Stimulated activated CD4-positive, alpha-beta T cell treated with anti-CD3 and anti-CD28 coated beads, Interleukin-15, amount 100 ng/mL, for 48 hours (primary cell): ENCODE data around the gene NGLY1.

Experiments
- DNase-seq, 2 donors: peaks; one replicate each; pipeline ENCODE4 v3.0.0-alpha.2; 2020; ENCODE audit warnings: low read depth in 2 of 2

The NGLY1 gene

DNA sequence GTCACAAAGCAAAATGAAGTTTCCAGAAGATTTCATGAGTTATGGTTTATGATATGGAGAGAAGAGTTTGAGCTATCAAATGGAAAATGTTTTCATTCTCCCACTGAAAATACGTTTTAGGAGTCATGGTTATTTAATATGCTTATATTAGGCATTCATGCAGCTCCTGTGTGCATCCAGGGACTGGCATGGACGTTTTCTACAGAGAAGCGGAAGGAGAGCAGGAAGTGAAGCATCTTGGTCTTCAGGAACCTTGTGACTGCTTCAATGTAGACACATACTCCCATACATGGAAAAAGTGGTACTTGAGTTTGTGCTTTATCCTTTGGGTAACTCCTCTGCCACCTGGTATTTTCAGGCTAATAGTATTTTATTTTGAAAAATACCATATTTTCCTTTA is 75.2 kb downstream of the NGLY1 start:
- DNase-seq: no peak

DNA sequence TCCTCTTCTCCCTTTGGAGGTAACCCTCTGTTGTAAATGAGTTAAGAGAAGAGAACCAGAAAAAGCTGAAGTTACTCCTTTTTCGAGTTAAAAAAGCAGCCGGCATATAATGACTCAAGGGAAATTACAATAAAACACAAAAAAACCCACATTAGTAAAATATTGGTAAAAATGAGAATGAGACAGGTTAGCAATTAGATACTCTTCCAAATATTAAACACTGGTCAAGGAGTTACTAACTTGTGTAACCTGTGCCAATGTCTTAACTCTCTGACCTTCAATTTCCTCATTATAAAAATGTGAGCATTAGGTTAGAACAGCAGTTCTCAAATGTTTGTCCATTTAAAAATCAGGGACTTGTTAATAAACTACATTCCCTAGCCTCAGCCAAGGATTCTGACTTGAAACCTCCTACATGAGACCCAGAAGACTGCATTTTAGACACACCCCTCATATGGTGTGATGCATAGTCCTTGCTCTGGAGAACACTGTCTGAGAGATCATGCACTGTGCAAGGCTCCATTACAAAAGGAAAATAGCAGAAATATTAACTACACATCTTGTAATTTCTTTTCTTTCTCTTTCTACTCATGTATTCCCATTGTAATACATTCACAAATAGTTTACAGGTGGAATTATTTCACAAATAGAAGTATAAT is 75.8 kb downstream of the NGLY1 start:
- no peak for DNase-seq

DNA sequence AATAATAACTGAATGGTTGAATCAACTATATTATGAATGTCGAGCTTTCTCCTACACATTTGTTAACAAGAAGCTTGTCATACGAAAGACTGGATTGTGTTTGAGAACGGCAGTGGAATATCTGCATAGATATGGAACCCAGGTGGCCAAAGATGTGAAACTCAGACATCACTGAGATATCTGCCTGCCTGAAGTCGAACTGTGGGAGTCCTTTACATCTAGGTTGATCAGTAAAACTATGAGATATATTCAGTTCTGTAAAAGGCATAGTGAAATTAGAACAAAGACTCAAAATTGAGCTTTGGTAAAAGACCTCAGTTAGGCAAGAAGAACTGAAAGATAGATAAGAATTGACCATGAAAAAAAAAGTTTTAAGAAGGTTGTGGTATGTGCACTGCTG is 77.0 kb downstream of the NGLY1 start:
- DNase-seq: no peak

DNA sequence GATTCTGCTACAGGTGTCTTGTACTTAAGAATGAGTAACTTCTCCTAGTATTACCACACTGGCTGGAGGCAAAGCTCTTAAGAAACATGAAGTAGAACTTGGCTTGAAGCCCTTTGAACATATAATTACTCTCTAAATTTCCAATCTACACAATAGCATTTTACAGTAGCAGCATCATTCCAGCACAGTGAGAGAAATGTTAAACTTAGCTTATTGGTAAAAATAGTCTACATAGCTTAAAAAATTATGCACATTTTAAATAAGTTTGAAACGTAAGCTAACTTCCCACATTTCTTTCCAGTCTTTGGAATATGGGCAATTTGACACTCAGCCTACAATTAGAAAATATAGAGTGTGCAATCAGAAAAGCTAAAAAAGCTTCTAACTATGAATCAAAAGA is 85.7 kb downstream of the NGLY1 start:
- no peak for DNase-seq

DNA sequence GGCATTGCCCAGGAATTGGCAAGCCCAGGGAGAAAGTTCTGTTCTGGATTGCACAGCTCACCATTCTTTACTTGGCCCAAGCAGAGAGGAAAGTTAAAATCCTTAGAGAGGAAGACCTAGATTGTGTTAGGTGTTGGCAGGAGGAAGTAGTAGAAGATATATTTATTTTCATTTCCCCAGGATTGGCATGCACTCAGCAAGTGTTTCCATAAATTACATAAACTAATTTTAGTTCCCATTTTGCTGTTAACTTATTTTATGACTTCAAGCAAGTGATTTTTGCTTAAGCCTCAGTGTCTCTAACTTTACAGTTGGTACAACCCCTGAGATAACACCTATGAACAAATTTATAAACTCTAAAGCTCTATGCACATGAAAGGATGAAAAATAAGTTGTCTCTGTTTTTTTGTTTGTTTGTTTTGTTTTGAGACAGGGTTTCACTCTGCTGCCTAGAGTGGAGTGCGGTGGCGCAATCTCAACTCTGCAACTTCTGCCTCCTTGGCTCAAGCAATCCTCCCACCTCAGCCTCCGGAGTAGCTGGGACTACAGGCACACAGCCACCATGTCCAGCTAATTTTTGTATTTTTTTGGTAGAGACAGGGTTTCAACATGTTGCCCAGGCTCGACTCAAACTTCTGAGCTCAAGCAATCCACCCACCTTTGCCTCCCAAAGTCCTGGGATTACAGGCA is 87.4 kb downstream of the NGLY1 start:
- no peak for DNase-seq

DNA sequence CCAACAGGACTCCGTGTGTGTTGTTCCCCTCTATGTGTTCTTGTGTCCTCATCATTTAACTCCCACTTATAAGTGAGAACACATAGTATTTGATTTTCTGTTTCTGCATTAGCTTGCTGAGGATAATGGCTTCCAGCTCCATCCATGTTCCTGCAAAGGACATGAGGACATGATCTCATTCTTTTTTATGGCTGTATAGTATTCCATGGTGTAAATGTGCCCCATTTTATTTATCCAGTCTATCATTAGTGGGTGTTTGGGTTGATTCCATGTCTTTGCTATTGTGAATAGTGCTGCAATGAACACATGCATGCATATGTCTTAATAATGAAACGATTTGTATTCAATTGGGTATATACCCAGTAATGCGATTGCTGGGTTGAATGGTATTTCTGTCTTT is 90.0 kb downstream of the NGLY1 start:
- no peak for DNase-seq

DNA sequence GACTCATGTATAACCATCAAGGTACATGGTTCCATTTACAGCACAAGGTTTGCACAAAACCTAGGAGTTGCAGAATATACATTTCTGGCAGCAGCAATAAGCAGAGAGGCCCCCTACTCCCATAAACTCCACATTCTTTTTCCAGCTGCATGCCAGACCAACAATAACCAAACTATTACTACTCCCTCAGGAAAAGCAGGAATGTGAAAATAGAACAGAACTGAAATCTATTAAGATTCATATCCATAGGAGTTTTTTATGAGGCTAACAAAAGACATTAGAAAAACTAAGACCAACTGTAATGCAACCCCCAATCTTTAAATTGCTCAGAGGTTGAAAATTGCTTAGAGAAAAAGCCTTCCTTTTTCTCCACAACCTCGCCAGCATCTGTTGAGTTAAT is 90.9 kb downstream of the NGLY1 start:
- no peak for DNase-seq

DNA sequence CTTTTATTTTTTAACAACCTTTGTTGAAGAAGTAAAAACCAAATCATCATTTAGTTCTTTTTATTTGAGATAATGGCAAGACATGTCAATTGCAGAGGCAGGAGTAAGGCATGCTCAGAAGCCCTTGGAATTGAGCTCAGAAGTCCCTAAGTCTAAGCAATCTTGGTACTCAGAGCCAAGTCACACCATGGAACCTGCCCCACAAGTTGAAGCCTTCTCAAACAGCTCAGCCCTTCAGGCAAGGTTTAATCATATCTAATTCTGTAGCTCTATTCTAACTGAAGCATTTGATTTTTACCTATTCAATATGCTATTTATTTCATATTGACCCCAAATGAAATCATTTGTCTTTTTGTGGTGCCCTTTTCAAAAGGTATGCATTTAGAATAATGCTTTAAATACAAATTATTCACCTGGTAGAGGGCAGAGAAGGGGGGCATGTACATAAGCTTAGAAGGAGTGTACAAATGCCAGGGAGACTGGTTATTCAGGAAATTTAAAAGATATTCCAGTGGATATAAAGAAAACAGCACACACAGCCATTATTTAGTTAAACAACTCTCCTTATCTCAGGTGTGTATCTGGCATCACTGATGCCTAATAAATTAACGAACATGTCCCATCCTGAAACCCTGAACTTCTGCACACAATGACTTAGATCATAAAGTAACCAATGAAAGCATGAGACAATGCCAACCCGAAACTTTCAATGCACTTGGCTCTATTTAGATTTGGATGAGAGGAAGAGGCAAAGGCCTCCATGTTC is 92.3 kb downstream of the NGLY1 start:
- no peak for DNase-seq

DNA sequence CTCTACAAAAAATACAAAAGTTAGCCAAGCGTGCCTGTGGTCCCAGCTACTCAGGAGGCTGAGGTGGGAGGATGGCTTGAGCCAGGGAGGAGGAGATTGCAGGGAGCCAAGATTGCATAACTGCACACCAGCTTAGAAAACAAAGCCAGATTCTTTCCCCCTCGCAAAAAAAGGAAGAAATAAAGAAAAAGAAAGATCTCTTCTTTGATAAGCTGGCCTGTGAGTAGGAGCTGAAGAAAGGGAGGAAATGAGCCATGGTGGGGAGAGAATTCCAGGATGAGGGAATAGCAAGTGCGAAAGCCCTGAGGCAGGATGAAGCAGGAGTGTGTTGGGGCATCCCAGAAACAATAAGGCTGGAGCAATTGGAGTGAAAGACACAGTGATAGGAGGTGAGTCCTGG is 94.0 kb downstream of the NGLY1 start:
- DNase-seq: no peak

DNA sequence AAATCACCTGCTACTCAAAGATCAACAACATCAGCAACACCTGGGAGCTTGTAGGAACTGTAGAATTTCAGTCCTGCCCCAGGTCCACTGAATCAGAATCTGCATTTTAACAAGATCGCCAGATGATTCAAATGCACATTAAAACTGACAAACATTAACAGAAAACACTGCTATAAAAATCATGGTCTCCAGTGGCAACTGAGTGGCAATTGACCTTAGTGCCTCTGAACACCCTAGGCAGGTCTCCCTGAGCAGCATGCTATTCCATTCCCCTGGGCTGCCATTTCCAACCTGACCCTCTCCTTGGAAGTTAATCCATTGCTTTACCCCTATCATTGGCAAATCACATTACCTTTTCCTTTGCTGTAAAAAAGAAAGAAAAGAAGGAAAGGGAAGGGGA is 95.5 kb downstream of the NGLY1 start:
- DNase-seq: no peak

DNA sequence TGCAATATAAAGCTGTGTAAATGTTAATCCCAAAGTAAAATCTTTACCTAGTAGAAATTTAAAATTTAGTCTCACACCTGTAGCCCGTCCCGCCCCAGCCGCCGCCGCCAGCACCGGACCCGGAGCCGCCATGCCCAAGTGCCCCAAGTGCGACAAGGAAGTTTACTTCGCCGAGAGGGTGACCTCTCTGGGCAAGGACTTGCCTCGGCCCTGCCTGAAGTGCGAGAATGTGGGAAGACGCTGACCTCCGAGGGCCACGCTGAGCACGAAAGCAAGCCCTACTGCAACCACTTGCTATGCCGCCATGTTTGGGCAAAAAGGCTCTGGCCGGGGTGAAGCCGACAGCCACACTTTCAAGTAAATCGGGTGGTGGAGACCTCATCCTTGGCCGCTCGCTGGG is 96.5 kb downstream of the NGLY1 start:
- DNase-seq: no peak

DNA sequence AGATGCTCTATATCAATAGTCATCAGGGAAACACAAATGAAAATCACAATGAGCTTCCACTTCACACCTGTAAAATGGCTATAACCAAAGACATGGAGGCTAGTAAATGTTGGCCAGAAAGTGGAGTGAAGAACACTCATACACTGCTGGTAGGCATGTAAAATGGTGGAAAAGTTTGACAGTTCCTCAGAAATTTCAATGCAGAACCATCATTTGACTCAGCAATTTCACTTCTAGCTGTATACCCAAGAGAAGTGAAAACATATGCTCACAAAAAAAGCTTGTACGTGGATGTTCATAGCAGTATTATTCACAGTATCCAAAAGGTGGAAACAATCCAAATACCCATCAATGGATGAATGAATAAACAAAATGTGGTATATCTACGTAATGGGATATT is 99.4 kb downstream of the NGLY1 start:
- DNase-seq: no peak

DNA sequence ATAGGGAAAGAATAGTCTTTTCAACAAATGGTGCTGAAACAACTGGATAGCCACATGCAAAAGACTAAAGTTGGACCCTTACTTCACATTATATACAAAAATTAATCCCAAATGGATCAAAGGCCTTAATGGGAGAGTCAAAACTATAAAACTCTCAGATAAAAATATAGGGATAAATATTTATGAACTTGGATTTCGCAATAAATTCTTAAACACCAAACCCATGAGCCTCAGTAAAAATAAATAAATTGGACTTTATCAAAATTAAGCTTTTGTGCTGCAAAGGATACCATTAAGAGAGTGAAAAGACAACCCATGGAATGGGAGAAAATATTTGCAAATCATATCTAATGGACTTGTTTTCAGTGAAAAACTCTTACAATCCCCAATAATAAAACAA is 99.8 kb downstream of the NGLY1 start:
- no peak for DNase-seq

DNA sequence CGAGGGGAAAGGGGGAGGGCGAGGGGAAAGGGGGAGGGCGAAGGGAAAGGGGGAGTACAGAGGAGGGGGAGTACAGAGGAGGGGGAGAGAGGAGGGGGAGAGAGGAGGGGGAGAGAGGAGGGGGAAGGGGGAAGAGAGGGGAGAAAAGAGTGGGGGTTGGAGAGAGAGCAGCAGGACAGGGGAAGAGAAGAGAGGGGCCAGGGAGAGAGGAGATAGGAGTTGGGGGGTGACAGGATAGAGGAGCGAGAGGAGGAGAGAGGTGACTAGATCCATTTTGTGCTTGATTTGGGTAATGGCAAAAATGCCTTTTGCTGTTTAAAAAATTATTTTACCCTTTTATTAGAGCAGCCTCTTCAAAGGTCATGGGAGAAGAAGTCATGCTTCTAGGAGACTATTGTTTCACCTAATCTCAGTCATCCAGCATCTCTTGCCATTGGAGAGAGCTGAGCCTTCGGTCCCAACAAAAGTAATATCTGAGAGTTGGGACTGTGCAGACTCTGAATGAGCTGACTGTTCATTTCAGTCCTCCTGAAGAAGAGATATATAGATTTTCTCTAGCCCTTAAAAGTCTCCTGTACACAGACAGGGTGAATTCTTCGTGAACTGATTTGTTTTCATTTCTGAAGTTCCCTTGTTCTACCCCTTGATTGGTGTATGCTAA is 103.5 kb downstream of the NGLY1 start:
- no peak for DNase-seq

DNA sequence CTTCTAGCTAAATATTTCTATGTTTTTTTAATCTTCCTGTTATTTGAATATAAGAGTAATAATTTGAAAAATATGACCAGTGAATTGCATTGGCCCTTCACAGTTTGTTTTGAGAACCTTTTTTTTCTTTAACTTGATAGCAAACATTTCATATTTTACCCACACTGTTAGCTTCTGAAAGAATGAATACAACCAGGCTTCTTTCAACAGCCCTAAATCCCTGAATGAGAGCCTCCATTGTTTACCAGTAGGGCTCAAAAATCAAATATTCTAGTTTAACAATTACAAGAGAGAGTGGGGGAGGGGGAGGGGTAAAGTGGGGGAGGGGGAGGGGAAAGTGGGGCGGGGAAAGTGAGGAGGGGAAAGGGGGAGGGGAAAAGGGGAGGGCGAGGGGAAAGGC is 104.1 kb downstream of the NGLY1 start:
- no peak for DNase-seq

DNA sequence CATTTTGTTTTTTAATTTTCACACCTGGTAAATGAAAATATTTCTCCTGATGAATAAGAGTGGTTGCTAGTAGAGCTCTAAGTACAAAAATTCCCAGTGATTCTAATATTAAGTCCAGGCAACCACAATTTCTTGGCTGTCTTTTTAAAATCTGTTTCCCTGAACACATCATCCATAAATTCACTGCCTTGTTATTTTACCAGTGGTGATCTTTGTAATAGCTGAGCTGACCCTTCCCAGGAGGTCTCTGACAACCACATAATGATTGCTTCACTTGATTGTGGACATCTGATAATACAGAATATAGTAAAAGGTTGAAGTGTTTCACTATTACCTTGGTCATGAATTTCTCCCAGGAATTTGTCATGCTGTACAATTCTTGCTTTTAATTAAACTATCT is 104.7 kb downstream of the NGLY1 start:
- no peak for DNase-seq

DNA sequence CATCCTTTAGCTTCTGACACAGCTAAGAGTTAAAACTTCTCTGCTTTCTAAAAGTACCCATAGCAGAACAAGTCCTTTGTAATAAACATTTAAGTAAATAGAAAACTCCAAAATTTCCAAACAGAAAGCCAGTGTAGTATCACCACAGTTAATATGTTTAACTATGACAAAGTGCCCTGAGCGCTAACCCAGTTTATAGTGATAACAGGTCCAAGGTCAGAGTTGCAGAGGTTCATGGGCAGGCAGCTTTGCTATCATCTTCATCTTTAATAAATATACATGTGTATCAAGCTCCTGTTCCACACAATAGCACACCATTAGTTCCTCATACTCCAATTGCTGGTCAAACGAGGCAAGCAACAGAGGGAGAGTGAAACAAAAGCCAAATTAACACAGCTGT is 106.1 kb downstream of the NGLY1 start:
- no peak for DNase-seq

DNA sequence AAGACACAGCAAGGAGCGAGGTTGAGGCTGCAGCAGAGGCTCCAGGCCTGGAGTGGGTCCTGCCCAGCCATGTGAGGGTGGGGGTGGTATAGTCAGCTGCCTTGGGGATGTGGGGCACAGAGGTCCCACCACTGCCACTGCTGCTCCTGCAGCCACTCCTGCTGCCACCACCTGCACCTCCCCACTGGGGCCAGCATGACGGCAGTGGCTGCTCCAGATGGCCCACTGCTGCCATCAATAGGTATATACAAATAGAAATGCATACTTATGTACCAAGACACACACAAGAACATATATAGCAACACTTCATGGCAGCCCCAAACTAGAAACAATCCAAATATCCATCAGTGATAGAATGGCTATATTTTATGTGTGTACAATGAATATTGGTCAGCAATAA is 108.6 kb downstream of the NGLY1 start:
- DNase-seq: no peak

DNA sequence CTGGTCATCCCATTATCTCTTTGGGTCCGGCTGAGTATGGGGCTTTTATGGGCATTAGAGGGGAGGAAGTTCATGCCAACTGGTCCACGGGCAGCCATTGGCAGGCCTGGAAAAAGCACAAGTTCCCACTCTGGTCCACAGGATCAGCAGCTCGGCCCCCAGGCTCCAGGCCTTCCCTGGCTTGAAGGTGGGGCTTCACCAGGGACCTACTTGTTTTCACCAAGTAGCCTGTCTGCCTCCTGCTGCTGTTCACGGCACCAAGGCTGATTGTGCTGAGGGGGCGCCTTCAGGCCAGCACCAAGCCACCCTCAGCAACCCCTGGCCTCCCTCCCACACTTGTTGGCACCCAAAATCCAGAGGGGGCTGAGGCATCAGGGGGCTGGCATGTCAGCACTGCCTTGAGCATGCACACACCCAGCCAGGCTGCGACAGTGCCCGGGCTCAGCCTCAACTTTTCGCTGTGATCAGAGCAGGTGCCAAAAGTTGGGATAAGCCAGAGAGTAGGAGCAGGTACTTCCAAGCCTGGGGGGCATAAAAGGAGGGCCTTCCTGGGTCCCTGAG is 109.4 kb downstream of the NGLY1 start:
- no peak for DNase-seq
